ENCODE measurements around the gene FBXO22.
"Not testable (repeated sequence)": the region's sequence is repeated elsewhere in the genome, so short reads cannot be mapped to it uniquely, and the experiment has no call there.

Gene FBXO22

GRCh38 chr15:75887178-75887577 is 16.5 kb upstream of the FBXO22 start:
- no peak overlapping the region for H3K4me3 ChIP-seq (ENCODE audit: low read depth, low read length)
- DNase-seq (ENCODE audit: low read depth, low spot score), result no peak
- TF ChIP-seq, protein P1, sequence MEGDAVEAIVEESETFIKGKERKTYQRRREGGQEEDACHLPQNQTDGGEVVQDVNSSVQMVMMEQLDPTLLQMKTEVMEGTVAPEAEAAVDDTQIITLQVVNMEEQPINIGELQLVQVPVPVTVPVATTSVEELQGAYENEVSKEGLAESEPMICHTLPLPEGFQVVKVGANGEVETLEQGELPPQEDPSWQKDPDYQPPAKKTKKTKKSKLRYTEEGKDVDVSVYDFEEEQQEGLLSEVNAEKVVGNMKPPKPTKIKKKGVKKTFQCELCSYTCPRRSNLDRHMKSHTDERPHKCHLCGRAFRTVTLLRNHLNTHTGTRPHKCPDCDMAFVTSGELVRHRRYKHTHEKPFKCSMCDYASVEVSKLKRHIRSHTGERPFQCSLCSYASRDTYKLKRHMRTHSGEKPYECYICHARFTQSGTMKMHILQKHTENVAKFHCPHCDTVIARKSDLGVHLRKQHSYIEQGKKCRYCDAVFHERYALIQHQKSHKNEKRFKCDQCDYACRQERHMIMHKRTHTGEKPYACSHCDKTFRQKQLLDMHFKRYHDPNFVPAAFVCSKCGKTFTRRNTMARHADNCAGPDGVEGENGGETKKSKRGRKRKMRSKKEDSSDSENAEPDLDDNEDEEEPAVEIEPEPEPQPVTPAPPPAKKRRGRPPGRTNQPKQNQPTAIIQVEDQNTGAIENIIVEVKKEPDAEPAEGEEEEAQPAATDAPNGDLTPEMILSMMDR (IDR thresholded peaks at IDR 0.05; ENCODE audit: low read depth, low read length), result no peak
- in situ Hi-C loops (cut with HindIII; ENCODE audit: low sequenced_read_pairs), result no loop called here

DNA sequence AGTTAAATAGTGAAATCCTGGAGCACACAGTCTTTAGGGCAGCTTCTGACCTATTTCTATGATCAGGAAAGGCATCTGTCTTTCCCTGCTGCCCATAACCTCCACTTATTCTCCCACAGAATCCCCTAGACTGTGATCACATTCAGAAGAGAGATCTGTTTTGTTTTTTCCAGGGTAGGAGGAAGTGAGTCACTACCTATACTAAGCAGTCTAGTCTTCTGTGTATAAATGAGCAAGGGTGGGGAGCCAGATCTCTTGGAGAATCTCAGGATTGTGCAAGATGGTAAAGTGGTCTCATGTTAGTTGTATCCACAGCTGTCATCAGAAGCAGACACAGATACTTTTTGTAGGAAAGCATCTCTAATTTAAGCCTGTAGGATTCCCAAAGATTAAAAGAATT is 11.8 kb upstream of the FBXO22 start:
- H3K4me3 ChIP-seq (ENCODE audit: low read depth, low read length), result no peak overlapping the region
- TF ChIP-seq, protein P1 (IDR thresholded peaks at IDR 0.05; ENCODE audit: low read depth, low read length), result no peak
- in situ Hi-C loops (cut with HindIII; ENCODE audit: low sequenced_read_pairs), result no loop called here
- peak; percentile 88 for DNase-seq (ENCODE audit: low read depth, low spot score)

DNA sequence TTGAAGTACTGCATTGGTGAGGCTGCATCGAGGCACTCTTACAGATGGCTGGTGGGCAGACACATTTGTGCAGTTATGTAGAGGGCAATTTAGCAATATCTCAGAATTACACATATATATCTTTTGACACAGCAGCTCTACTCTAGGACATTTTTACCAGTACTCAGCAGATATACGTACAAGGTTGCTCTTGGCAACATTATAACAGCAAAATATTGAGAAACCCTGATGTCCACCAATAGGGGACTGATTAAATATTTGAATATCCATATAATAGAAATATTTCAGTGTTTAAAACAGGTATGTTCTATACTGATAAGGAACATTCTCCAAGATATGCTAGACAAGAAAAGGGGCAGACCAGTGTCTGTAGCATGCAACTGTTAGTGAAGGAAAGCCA is 7.9 kb upstream of the FBXO22 start:
- in situ Hi-C loops (cut with HindIII; ENCODE audit: low sequenced_read_pairs), result no loop called here
- TF ChIP-seq, protein P1 (IDR thresholded peaks at IDR 0.05; ENCODE audit: low read depth, low read length), result no peak
- DNase-seq (ENCODE audit: low read depth, low spot score), result no peak
- no peak overlapping the region for H3K4me3 ChIP-seq (ENCODE audit: low read depth, low read length)

DNA sequence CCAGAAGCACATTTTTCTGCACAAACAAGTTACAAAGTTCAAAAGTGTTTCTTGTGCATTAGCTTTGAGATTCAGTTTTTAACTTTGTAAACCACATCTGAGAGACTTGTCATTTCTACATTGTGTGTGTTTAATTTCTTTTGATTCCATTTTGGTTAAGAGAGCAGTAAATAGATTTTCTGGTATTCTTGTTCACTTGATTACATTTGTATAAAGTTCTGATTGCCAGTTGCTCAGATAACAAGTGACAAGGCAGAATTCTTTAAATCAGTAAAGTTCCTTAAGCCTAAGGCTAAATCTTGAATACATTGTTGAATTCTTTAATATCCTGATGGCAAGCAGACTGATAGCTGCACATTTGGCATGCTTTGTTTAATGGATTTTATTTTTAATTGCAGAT is 3.1 kb upstream of the FBXO22 start:
- DNase-seq (ENCODE audit: low read depth, low spot score), result no peak
- TF ChIP-seq, protein P1 (IDR thresholded peaks at IDR 0.05; ENCODE audit: low read depth, low read length), result no peak
- in situ Hi-C loops (cut with HindIII; ENCODE audit: low sequenced_read_pairs), result no loop called here
- no peak overlapping the region for H3K4me3 ChIP-seq (ENCODE audit: low read depth, low read length)

DNA sequence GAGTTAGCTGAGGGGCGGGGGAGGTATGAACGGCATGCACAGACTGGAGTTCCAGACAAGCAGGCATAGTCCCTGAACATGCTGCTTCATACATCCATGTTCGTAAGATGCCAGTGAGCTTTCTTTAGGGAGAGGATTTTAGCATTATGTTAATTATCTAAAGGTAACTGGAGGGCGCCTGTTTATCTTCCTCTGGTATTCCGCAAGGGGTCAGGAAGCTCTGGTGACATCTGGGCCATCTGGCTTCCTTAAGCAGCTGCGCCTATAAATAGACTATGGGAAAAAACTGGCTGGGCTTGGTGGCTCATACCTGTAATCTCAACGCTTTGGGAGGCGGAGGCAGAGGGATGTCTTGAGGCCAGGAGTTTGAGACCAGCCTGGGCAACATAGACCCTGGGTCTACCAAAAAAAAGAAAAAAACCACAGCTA is 1.5 kb upstream of the FBXO22 start:
- TF ChIP-seq, protein P1 (IDR thresholded peaks at IDR 0.05; ENCODE audit: low read depth, low read length), result no peak
- no peak overlapping the region for H3K4me3 ChIP-seq (ENCODE audit: low read depth, low read length)
- no peak for DNase-seq (ENCODE audit: low read depth, low spot score)
- in situ Hi-C loops (cut with HindIII; ENCODE audit: low sequenced_read_pairs), result no loop called here

DNA sequence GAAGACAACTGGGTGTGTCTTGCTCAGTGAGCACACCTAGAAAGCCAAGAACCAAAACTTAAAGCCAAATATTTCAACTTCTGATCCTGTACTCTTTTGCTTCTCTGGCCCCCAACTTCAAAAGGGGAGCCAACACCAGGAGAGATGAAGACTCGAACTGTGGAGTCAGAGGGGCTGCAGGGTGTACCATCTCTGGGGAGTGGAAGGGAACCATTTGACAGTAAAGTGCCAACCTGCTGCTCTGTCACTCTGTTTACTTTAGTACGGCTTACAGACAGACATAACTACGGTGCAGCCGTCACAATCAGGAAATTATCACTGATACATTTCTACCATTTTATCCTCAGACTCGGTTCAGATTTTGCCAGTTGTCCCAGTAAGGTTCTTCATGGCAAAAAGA is 1.6 kb downstream of the FBXO22 start:
- in situ Hi-C loops (cut with HindIII; ENCODE audit: low sequenced_read_pairs), result no loop called here
- TF ChIP-seq, protein P1 (IDR thresholded peaks at IDR 0.05; ENCODE audit: low read depth, low read length), result no peak
- no peak for DNase-seq (ENCODE audit: low read depth, low spot score)
- no peak overlapping the region for H3K4me3 ChIP-seq (ENCODE audit: low read depth, low read length)

DNA sequence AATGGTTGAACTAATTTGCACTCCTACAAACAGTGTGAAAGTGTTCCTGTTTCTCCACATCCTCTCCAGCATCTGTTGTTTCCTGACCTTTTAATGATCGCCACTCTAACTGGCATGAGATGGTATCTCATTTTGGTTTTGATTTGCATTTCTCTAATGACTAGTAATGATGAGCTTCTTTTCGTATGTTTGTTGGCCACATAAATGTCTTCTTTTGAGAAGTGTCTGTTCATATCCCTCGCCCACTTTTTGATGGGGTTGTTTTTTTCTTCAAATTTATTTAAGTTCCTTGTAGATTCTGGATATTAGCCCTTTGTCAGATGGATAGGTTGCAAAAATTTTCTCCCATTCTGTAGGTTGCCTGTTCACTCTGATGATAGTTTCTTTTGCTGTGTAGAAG is 6.7 kb downstream of the FBXO22 start:
- in situ Hi-C loops (cut with HindIII; ENCODE audit: low sequenced_read_pairs), result not testable (repeated sequence)

More for the DNA sequence above, 6.7 kb downstream of the FBXO22 start:
- DNase-seq (ENCODE audit: low read depth, low spot score); H3K4me3 ChIP-seq (ENCODE audit: low read depth, low read length): not testable (repeated sequence)

Measured in astrocyte of the spinal cord (primary cell).